22Rv1 (cell line): ENCODE results near the gene BUB3.
"Not testable (repeated sequence)": the region's sequence is repeated elsewhere in the genome, so short reads cannot be mapped to it uniquely, and the experiment has no call there.

Experiments
- H3K27ac ChIP-seq: fragments of 450-650 bp; 2 replicates; pipeline ENCODE4 v1.5.1; 2017
- CTCF ChIP-seq: fragments of 450-650 bp; IDR thresholded peaks from 2 replicates; pipeline ENCODE4 v1.5.1; 2017; ENCODE audit warnings: mild to moderate bottlenecking
- ZFX ChIP-seq: fragments of 450-650 bp; IDR thresholded peaks from 2 replicates; pipeline ENCODE4 v1.6.1; 2017; ENCODE audit warnings: antibody characterized with exemption, borderline replicate concordance

Gene BUB3

GRCh38 chr10:123164319-123164718 is 10.1 kb downstream of the BUB3 start:
- TF ChIP-seq CTCF (no peak), ZFX (no peak)
- H3K27ac ChIP-seq: no peak overlapping the region

- no peak overlapping the region for H3K27ac ChIP-seq
- TF ChIP-seq ZFX: no peak
- 0 out of 2 replicates have a peak, but pooled peaks have one; percentile 13 for TF ChIP-seq CTCF
Observed at GRCh38 chr10:123165445-123166072, 11.4 kb downstream of the BUB3 start.

GRCh38 chr10:123166618-123167017 is 12.4 kb downstream of the BUB3 start:
- no peak for TF ChIP-seq CTCF
- TF ChIP-seq ZFX: no peak
- no peak overlapping the region for H3K27ac ChIP-seq

GRCh38 chr10:123170961-123171360 is 16.8 kb downstream of the BUB3 start:
- no peak overlapping the region for H3K27ac ChIP-seq
- no peak for TF ChIP-seq ZFX
- no peak for TF ChIP-seq CTCF

GRCh38 chr10:123171616-123172015 is 17.4 kb downstream of the BUB3 start:
- not testable (repeated sequence) for H3K27ac ChIP-seq

- no peak overlapping the region for H3K27ac ChIP-seq
- TF ChIP-seq CTCF: no peak
- no peak for TF ChIP-seq ZFX
Observed at GRCh38 chr10:123175389-123176387, 21.5 kb downstream of the BUB3 start.

- not testable (repeated sequence) for H3K27ac ChIP-seq
Observed at GRCh38 chr10:123178390-123178789, 24.2 kb downstream of the BUB3 start.
